Fibroblast of skin of right quadriceps (primary cell): ENCODE data around the gene GSTA5.
A peak's percentile ranks its signal among the peaks of the same experiment; 100 is the strongest.
"Not testable (repeated sequence)": the region's sequence is repeated elsewhere in the genome, so short reads cannot be mapped to it uniquely, and the experiment has no call there.

Experiments used
- DNase-seq: peaks from one replicate; pipeline ENCODE4 v3.0.0-alpha.2; 2013

Gene GSTA5

DNA sequence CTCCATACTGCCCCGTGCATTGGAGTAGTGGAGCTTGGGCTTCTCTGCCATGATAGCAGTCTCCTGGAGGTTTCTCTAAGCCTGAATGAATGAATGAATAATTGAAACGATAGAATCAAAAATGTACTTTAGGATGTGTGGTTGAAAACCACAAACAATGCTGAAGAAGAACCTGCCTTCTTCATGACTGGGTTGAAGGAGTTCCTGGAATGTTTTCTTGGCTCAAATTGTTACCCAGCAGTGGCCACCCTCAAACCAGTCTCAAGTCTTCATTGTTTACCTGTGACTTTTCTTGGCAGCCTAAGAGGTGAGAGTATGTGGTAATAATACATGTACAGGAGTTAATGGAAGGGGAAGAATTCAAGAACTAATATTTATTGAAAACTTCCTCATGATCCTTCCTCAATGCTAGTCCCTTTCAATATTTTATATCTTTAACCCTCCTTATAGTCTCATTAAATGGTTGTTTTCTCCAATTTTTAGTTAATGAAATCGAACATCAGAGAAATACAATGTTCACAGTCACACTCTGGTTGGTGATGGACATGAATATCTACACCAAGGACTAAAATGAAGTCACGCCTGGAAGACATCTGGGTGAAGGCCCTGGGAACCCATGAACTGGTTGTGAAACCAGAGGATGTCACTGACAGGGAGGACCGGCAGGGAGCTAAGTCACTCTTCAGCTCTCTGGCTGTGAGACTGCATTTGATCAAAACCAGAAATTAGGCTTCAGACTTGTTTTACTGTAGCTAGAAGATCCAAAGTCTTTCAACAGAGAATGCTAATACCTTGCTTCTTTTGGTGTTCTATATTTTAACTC, at the start of gene GSTA5:
Gene GSTA5, minus strand, starts transcription at position 51 of the 823 bp plus-strand sequence.
- no peak for DNase-seq

DNA sequence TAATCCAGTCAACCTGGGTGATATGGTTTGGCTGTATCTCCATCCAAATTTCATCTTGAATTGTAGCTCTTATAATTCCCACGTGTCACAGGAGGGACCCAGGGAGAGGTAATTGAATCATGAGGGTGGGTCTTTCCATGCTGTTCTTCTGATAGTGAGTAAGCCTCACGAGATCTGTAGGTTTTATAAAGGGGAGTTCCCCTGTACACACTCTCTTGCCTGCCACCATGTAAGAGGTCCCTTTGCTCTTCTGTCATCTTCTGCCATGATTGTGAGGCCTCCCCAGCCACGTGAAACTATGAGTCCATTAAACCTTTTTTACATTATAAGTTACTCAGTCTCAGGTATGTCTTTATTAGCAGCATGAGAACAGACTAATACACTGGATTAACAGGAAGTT, 49.4 kb upstream of the GSTA5 start:
- DNase-seq = no peak

DNA sequence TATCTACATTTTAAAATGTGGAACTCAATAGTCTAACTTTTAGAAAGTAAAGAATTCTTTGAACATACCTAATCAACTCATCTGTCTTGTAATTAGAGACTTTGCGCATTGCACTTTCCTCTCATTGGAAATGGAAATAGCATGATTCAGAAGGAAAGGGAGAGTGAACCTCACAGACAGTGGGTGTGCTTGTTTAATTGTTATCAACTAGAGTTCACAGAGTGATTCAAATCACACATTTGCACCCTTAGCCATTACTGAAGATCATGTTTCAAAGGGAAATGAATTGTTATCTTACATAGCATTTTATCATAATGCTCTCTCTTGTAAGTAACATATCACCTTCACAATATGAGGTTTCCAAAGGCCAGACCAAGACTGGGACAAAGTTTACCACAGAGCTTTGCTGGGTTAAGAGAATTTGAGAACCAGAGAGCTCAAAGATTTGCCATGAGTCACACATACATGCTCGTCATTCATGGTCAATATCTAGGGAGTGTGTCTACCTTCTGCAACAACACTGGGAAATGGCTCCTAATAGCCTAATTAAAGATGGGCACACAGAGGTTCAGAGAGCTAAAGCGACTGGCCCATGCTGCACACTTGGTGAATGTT, 47.4 kb upstream of the GSTA5 start:
- no peak for DNase-seq

DNA sequence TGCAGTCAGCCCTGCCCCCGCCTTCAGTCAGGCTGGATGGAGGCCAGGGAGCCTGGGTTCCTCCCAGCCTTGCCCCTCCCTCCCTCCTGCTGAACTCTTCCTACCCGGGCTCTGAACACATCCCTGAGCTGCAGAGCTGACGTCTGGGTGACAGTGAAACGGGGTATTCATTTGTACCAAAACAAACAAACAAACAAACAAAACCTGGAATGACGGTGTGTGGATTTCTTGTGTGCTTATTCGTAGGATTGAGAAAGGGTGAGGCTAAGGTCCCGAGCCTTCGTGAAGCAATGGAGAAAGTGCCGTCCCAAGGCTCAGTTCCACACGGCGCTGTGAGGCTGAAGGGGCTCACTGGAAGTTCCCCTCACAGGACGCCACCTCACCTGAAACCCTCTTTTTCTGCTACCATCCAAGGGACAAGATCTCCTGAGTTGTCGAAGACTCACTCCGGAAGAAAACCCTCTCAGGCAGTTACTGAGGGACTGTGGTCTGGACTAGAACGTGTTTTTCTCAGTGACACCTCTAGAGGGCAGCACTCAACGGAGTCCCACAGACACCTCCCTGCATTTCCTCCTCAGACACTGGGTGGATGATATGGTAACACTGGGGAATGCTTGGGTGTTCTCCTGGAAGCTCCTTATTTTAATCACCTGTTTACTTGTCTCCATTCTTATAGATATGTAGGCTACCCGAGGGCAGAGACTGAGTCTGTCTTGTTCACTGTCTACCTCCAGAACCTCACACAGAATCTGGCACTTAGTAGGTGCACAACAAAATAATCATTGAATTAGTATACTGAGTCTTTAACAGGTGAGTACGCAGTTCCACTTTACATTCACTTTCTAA, 41.6 kb upstream of the GSTA5 start:
- DNase-seq = peak; percentile 75

DNA sequence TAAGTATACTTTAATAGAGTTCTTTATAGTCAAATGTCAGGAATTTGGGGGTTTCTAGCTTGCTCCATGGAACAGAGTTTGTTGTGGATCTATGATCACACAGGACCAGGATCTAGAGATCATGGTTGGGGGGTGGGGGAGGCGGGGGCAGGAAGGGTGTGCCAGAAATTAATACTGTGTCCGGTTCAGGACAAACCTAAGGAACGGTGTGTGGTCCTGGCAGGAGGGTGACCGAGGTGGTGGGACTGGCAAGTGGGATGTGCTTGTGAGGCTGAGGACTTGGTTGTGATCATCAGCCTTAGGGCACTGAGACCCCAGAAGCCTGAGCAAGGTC, 41.0 kb upstream of the GSTA5 start:
- no peak for DNase-seq

DNA sequence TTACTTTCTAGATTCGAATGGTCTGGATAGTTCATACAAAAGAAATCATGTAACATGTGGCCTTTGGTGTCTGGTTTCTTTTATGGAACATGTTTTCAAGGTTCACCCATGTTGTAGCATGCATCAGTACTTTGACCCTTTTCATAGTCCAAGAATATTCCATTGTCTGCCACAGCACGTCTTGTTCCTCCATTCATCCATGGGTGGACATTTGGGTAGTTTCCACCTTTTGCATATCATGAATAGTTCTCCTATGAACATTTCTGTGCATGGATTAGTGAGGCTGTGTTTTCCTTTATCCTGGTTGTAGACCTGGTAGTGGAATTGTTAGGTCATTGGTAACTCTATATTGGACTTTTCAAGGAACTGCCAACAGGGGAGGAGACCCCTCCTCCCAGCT, 37.2 kb upstream of the GSTA5 start:
- no peak for DNase-seq

DNA sequence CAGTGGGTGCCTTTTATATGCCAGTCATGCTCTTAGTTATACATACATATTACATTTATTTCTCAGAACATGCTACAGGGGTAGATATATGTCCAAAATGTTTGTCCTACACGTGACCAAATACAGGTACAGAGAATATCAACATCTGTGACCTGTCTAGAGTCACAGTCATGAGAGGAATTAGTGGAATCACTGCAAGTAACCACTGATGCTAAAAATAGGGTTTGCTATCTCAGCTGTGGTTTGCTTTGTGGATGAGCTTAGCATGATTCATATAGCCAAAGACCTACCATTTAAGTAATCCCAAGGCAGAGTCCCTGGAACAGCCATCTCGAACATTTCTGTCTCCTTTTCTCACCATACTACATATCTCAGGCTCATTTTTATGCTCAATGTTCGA, 36.6 kb upstream of the GSTA5 start:
- peak; percentile 90 for DNase-seq

DNA sequence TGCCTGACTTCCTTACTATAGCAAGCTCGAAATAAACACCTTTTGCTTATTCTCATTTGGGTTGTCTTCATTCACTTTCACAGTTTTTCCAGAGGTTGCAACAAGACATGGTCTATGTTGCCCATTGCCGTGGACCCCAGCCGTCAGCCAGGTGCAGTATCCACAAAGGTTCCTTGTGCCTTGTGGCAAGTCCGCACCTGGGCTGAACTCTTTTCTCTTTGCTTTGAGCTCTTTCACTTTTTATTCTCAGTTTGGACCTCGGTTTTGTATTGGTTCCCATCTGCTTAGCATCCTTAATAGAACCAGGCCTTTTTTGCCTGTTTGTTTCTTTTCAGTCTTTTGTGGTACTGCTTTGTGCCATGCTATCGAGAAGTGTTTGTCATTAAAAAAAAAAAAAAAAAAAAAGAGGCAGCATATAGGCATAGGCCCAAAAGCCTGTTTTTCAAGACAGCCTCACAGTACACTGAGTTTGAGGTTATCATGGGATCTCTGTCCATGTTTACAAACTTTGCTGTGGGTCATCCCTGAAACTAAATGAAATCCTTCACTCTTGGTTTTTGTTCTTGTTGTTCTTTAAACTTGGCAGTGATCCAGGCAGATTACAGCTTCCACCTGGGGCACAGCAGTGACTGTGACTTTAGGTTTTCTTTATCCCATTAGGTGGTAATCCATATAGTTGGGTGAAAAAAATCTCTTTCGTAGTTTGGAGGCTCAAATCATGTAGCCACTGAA, 35.6 kb upstream of the GSTA5 start:
- DNase-seq = no peak

DNA sequence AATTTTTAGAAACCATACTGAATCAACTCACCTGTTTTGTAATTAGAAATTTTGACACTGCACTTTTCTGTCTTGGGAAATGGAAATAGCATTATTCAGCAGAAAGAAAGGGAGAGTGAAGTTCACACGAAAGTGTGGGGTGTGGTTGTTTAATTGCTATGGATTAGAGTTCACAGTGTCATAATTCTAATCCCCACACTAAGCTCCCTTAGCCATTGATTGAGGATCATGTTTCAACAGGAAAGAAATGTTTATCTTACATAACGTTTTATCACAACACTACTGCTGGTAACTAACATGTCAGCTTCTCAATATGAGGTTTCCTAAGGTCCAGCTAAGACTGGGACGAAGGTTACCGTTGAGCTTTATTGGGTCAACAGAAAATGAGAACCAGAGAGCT, 31.4 kb upstream of the GSTA5 start:
- DNase-seq = no peak

DNA sequence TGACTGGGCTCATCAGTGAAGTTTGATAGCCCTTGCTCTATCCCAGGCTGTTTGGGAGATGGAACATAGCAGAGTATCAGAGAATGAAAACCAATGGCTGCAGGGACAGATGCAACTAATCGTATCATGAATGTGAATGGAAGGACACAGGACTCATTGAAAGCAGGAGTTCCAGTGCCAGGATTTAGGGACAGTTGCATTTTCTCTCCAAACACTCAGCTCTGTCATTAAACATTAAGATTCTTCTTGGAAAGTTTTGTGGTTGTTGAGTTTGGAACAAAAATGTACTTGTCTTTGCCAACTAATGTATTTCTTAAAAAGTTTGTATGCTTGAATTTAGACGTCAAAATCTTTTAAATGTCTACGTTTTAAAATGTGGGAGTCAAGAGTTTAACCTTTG, 31.0 kb upstream of the GSTA5 start:
- DNase-seq = no peak

DNA sequence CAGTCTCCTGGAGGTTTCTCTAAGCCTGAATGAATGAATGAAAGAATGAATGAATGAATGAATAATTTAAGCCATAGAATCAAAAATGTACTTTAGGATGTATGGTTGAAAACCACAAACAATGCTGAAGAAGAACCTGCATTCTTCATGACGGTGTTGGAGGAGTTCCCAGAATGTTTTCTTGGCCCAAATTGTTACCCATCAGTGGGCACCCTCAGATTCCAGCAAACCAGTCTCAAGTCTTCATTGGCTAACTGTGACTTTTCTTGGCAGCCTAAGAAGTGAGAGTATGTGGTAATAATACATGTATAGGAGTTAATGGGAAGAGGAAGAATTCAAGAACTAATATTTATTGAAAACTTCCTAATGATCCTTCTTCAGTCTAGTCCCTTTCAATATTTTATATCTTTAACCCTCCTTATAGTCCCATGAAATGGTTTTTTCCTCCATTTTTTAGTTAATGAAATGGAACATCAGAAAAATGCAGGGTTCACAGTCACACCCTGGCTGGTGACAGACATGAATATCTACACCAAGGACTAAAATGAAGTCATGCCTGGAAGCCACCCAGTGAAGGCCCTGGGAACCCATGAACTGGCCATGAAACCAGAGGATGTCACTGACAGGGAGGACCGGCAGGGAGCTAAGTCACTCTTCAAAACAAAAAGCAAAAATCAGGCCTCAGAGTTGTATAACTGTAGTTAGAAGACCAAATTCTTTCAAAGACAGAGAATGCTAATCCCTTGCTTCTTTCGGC, 29.9 kb upstream of the GSTA5 start:
- peak; percentile 39 for DNase-seq

DNA sequence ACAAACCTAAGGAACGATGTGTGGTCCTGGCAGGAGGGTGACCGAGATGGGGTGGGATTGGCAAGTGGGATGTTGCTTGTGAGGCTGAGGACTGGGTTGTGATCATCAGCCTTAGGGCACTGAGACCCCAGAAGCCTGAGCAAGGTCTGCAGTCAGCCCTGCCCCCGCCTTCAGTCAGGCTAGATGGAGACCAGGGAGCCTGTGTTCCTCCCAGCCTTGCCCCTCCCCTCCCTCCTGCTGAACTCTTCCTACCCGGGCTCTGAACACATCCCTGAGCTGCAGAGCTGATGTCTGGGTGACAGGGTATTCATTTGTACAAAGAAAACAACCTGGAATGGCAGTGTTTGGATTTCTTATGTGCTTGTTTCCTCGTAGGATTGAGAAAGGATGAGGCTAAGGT, 28.3 kb upstream of the GSTA5 start:
- DNase-seq = not testable (repeated sequence)

DNA sequence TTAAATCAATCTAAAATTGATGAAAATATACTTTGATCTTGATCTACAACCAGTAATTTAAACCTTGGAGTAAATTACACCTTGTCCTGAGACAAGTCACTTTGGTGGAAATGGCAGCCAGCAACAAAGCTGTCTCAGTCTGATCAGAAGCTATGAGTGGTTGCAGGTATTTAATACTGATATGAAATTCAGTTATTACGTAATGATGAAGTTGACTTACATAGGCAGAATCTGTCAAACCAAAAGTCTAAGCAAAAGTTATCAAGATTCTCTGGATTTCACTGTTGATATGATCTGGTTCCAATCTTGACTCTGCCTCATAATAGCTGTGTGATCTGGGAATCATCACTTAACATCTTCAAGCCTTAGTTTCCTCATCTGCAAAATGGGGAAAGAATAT, 27.6 kb upstream of the GSTA5 start:
- DNase-seq = no peak

DNA sequence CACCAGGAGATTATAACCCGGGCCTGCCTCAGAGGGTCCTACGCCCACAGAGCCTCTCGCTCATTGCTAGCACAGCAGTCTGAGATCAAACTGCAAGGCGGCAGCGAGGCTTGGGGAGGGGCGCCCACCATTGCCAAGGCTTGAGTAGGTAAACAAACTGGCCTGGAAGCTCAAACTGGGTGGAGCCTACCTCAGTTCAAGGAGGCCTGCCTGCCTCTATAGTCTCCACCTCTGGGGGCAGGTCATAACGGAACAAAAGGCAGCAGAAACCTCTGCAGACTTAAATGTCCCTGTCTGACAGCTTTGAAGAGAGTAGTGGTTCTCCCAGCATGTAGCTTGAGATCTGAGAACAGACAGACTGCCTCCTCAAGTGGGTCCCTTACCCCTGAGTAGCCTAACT, 20.5 kb upstream of the GSTA5 start:
- DNase-seq = not testable (repeated sequence)

DNA sequence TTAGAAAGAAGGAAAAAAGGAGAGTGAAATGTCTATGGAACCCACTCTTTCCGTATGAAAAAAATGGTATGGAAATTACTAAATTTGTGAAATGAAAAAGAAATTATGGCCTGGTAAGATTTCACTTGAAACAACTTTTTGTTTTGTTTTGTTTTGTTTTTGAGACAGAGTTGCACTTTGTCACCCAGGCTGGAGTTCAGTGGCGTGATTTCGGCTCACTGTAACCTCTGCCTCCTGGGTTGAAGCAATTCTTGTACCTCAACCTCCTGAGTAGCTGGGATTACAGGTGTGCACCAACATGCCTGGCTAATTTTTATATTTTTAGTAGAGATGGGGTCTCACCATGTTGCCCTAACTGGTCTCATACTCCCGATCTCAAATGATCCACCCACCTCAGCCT, 17.8 kb upstream of the GSTA5 start:
- DNase-seq = no peak

DNA sequence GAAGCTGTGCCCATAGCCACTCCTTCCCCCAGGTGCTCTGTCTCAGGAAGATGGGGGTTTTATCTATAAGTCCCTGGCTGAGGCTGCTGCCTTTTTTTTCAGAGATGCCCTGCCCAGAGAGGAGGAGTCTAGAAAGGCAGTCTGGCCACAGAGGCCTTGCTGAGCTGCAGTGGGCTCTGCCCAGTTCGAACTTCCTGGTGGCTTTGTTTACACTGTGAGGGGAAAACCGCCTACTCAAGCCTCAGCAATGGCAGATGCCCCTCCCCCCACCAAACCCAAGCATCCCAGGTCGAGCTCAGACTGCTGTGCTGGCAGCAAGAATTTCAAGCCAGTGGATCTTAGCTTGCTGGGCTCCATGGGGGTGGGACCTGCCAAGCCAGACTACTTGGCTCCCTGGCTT, 15.5 kb upstream of the GSTA5 start:
- peak; percentile 18 for DNase-seq

DNA sequence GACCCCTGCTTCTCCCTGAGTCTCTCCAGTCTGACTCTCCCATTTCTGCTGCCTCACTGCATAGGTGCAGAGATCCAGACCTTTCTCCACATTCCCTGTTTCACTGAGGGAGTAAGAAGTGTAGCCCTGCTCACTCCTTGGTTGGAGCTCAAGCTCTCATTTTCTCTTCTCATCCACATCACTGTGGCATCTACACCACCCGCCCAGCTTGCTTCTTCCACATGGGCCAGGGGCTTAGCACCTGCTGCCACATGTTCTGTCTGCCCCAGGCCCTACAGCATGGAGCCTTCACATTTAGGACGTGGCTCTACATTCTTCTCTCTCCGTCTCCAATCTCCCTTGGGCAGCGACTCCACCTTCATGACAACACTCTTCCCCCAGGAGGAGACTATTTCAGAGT, 8.5 kb upstream of the GSTA5 start:
- no peak for DNase-seq

DNA sequence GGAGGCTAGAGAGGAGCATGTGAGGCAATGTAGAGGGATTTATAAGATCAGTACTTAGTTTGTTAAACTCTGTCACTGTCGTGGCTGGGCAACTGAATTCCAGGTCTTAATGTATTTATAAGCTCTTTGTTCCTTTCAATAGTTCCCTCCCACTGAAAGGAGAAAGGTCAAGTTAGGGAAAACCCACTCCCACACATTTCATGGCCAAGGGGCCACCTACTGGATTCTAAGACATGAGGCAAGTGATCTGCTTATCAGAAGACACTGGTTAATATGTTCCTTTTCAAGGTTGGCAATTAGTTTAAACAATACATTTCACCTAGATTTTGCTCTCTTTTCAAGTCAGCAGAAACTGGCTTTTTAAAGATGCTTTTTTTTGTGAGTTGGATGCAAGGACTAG, 5.4 kb upstream of the GSTA5 start:
- DNase-seq = no peak

DNA sequence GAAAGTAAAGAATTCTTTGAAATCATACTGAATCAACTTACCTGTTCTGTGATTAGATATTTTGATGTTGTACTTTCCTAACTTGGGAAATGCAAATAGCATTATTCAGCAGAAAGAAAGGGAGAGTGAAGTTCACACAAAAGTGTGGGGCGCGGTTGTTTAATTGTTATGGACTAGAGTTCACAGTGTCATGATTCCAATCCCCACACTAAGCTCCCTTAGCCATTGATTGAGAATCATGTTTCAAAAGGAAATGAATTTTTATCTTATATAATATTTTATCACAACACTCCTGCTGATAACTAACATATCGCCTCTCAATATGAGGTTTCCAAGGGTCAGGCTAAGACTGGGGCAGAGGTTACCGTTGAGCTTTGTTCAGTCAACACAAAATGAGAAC, 3.0 kb upstream of the GSTA5 start:
- no peak for DNase-seq

DNA sequence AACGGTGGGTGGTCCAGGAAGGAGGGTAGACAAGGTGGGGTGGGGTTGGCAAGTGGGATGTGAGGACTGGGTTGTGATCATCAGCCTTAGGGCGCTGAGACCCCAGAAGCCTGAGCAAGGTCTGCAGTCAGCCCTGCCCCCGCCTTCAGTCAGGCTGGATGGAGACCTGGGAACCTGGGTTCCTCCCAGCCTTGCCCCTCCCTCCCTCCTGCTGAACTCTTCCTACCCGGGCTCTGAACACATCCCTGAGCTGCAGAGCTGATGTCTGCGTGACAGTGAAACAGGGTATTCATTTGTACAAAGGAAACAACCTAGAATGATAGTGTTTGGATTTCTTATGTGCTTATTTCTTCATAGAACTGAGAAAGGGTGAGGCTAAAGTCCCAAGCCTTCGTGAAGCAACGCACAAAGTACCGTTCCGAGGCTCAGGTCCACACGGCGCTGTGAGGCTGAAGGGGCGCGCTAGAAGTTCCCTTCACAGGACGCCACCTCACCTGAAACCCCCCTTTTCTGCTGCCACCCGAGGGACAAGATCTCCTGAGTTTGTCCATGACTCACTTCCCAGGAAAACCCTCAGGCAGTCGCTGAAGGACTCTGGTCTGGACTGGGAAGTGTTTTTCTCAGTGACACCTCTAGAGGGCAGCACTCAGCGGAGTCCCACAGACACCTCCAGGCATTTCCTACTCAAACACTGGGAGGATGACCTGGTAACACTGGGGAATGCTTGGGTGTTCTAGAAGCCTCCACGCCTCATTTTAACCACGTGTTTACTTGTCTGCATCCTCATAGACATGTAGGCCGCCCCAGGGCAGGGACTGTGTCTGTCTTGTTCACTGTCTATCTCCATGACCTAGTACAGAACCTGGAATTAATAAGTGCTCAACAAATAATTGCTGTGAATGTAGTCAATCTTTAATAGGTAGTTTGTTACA, 1.2 kb downstream of the GSTA5 start:
- DNase-seq = peak; percentile 61

DNA sequence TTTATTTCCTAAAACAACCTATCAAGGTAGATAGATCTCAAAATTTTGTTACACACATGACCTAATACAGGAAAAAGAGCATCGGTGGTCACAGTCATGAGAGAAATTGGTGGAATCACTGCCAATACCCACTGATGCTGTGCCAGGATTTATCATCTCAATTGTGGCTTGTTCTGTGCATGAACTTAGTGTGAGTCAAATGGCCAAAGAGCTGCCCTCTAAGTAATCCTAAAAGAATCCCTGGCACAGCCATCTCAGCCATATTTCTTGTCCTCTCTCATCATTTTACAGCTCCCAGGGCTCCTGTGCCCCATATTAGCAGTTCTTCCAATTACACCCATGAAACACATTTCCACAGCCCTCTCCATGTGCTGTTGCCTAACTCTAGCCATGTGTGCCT, 6.1 kb downstream of the GSTA5 start:
- no peak for DNase-seq
